GM15510 (cell line): ENCODE data around the gene TBCD.

Experiments
- POLR2A ChIP-seq: IDR thresholded peaks from 3 replicates; pipeline ENCODE4 v1.6.1; 2011; ENCODE audit warnings: borderline replicate concordance; ENCODE audit not compliant: insufficient read length; ENCODE audit errors: extremely low read depth

The TBCD gene

DNA sequence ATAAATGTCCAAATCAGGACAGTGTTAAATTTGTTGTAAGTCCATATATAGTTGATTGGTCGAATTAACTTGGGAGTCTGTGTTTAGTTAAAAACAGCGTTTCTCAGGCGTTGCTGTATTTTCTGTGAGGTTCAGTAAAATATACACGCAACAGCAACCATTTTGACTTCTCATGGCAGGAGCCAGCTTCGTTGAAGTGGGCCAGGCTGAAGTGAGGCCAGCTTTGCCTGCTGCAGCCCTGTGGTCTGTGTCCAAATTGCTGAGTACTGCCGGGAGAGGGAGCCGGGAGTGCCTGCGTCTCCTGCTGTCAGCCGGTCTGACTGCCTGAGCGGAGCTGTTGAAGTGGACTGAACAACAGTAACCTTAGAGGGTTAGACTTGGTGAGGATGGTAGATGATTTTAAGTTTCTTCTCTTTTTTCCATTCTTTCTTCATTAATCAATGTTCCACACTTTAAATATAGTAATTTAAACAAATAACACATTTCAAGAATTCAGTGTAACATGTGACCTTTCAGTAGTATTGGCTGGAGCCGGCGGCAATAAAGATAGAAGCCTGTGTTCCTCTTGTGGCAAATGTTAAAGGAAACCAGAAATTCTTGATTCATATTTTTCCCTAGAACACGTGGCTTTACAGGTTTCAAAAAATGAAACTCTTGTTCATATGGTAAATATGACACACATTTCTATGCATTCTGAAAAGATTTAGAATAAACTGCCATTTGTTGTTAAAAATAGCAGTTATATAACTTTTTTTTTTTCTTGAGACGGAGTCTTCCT is 124.9 kb downstream of the TBCD start:
- TF ChIP-seq POLR2A = no peak

DNA sequence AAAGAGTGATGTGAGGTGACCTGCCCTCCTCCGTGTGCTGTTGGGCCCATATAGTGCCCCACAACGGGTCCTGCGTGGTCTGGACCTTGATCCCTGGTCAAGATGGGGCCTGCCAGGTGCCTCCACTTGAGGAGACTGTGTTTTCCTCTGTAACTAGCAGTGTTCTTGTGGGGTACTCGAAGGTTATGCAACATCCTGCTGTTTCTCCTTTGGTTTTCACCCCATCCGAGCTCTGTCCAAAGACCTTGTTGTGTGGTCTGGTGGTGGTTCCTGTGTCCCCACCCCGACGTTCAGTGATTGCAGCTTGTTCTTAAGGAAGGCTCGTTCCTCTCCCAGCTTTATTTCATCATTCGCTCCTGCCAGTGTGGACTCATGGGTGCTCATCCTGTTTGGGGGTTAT is 126.7 kb downstream of the TBCD start:
- no peak for TF ChIP-seq POLR2A

DNA sequence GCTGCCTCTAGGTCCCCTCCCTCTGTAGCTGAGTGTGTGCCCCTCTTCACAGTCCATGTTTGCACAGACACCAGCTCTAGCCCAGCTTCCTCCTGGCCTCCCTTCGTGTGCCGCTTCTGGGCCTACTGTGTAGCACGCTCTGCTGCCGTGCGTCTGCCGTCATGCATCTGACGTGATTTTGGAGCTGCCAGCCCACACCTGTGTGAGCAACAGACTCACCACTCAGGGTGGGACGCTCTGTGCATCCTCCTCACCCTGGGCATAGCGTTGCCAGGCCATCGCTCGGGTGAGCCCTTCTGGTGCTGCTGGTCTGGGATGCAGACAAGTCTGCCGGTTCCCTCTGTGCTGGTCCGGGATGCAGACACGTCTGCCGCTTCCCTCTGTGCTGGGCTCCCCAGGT is 127.4 kb downstream of the TBCD start:
- no peak for TF ChIP-seq POLR2A

GRCh38 chr17:82880620-82881323 is 128.9 kb downstream of the TBCD start:
- no peak for TF ChIP-seq POLR2A

GRCh38 chr17:82881324-82881823 is 129.5 kb downstream of the TBCD start:
- TF ChIP-seq POLR2A = no peak

- no peak for TF ChIP-seq POLR2A
Observed at GRCh38 chr17:82881900-82882714, 130.2 kb downstream of the TBCD start.

GRCh38 chr17:82882715-82883418 is 131.0 kb downstream of the TBCD start:
- TF ChIP-seq POLR2A = no peak

- no peak for TF ChIP-seq POLR2A
Observed at GRCh38 chr17:82883419-82884031, 131.7 kb downstream of the TBCD start.

DNA sequence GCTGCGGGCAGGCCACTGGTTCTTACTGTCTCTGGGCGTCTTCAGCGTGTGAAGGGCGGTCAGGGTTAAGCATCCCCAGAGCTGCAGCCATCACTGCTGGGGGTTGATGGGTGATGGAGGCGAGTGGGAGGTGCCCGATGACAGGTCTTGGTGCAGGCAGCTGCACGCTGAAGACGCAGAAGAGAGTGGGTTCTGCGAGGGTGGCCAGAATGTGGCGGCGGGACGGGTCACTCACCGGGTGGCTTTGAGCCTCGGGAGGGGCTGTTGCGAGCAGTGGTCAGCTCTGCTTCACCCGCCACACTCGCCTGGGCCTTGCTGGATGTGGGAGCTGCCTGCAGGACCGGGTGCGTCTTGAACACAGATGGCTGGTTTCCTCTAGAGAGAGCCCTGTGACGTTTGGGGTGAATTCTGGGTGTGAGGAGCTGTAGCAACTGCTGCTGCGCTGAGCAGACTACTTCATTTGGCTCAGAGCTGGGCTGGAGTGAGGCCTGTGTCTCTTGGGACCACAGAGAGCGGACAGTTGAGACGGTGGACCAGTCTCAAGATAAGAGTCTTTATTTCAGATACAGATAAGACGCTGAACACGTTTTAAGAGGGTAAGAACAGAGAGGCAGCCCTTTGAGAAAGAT is 132.6 kb downstream of the TBCD start:
- TF ChIP-seq POLR2A = no peak

DNA sequence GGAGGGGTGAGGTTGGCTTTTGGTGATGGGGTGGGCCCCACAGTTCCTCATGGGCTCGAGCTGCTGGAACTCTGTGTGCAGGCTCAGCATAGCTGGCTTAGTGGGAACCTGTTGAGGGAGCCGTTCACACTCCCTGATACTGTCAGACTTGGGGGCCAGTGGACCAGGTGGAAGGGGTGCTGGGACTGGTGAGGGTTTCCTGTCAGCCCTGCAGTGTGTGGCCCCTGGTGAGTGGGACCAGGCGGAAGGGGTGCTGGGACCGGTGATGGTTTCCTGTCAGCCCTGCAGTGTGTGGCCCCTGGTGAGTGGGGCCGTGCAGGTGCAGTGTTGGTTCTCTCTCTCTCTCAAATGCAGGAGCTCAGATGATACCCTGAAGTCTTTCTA is 133.1 kb downstream of the TBCD start:
- no peak for TF ChIP-seq POLR2A

GRCh38 chr17:82887255-82888164 is 135.6 kb downstream of the TBCD start:
- TF ChIP-seq POLR2A = no peak

- TF ChIP-seq POLR2A = no peak
Observed at GRCh38 chr17:82888583-82889495, 137.0 kb downstream of the TBCD start.
